ENCODE data around the gene RGS8. TPM values are rescaled to one million over a fixed set of nuclear protein-coding genes. Genes with fewer than 3 reads are reported as not detected.

The RGS8 gene
- total RNA-seq, 1 experiment from 2014 or later = not detected

DNA sequence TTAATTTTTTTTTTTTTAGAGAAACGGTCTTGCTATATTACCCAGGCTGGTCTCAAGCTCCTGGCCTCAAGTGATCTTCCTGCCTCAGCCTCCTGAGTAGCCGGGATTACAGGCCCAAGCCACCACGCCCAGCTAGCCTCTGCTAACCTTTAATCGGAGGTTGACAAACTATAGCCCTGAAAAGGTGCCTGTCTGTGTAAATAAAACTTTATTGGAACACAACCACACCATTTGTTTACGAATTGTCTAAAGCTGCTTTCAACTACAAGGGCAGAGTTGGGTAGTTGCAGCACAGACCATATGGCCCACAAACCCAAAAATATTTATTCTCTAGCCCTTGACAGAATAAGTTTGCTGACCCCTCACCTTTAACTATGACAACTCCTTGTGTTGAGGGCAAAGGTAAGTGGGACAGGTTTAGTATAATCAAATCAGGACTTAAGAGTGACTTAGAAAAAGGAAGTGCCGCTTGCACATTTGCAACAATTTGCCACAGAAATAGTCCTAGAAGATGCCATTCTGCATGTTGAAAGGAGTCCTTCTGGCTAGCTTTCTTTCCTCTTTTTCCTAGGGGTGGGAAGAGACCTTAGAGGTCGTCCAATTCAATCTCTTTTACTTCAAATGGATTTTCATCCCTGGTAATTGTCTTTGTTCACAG is 16.4 kb downstream of the RGS8 start:
- intact Hi-C loops (cut with micrococcal nuclease; ENCODE audit: unreplicated experiment) = no loop called here
- BruUV-seq (replicated peaks) = no TSS peak
- ChIA-PET CTCF (no interaction called here), POLR2A (ENCODE audit: unreplicated experiment) (no interaction called here)
- Histone ChIP-seq H4K20me1 (ENCODE audit: insufficient read depth) (no peaks in the 10 kb centered on the region), H3K27me3 (ENCODE audit: insufficient read depth, low read depth) (no peaks in the 10 kb centered on the region), H3K9me3 (ENCODE audit: insufficient read depth, low read depth) (no peaks in the 10 kb centered on the region), H3K4me1 (replicated peaks; ENCODE audit: insufficient read depth) (0 out of 2 replicates have a peak, but pooled peaks cover 4% of the 10 kb centered on the region), H3K36me3 (ENCODE audit: low read depth) (no peaks in the 10 kb centered on the region), H3K4me2 (no peak overlapping the region), H3K9me2 (ENCODE audit: insufficient read depth) (no peaks in the 10 kb centered on the region), H3K79me2 (ENCODE audit: low read depth) (no peaks in the 10 kb centered on the region), H3F3A (ENCODE audit: insufficient read depth, low read depth) (no peaks in the 10 kb centered on the region), H3K27ac (no peak overlapping the region), H3K4me3 (no peak overlapping the region), H2AFZ (0 out of 2 replicates have a peak overlapping the region, but pooled peaks have one; percentile 17)
- no peak for DNase-seq
- TF ChIP-seq, protein P1, sequence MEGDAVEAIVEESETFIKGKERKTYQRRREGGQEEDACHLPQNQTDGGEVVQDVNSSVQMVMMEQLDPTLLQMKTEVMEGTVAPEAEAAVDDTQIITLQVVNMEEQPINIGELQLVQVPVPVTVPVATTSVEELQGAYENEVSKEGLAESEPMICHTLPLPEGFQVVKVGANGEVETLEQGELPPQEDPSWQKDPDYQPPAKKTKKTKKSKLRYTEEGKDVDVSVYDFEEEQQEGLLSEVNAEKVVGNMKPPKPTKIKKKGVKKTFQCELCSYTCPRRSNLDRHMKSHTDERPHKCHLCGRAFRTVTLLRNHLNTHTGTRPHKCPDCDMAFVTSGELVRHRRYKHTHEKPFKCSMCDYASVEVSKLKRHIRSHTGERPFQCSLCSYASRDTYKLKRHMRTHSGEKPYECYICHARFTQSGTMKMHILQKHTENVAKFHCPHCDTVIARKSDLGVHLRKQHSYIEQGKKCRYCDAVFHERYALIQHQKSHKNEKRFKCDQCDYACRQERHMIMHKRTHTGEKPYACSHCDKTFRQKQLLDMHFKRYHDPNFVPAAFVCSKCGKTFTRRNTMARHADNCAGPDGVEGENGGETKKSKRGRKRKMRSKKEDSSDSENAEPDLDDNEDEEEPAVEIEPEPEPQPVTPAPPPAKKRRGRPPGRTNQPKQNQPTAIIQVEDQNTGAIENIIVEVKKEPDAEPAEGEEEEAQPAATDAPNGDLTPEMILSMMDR (conservative IDR thresholded peaks at IDR 0.05) = no peak
- TF ChIP-seq EZH2 (IDR thresholded peaks at IDR 0.05; ENCODE audit: low read depth) = no peak

DNA sequence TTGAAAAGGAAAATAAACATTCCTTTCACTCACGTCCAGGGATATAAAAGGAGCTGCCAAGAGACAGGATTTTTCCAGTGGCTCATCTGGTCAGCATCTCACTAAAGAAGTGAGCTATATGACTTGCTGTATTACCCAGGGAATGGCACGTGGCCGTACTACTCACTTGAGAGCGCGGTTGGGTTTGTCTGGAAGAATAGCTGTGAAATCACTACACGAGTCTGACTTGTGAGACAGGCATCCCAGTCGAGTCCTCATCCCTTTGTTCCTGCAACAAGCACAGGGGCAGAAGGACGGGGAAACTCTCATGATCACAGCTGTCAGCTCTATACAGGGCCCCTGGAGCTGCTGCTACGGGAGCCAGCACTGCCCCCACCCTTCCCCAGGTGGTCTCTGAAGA is 17.7 kb downstream of the RGS8 start:
- POLR2A ChIA-PET (ENCODE audit: unreplicated experiment) = no interaction called here
- no peak for TF ChIP-seq EZH2 (IDR thresholded peaks at IDR 0.05; ENCODE audit: low read depth)
- TF ChIP-seq, protein P1 (conservative IDR thresholded peaks at IDR 0.05) = no peak
- Histone ChIP-seq H3K36me3 (ENCODE audit: low read depth) (no peaks in the 10 kb centered on the region), H3K4me3 (no peak overlapping the region), H3K4me2 (no peak overlapping the region), H2AFZ (no peak overlapping the region), H4K20me1 (ENCODE audit: insufficient read depth) (no peaks in the 10 kb centered on the region), H3F3A (ENCODE audit: insufficient read depth, low read depth) (no peaks in the 10 kb centered on the region), H3K27ac (no peak overlapping the region), H3K27me3 (ENCODE audit: insufficient read depth, low read depth) (no peaks in the 10 kb centered on the region), H3K4me1 (replicated peaks; ENCODE audit: insufficient read depth) (0 out of 2 replicates have a peak, but pooled peaks cover 4% of the 10 kb centered on the region), H3K79me2 (ENCODE audit: low read depth) (no peaks in the 10 kb centered on the region), H3K9me2 (ENCODE audit: insufficient read depth) (no peaks in the 10 kb centered on the region), H3K9me3 (ENCODE audit: insufficient read depth, low read depth) (no peaks in the 10 kb centered on the region)
- intact Hi-C loops (cut with micrococcal nuclease; ENCODE audit: unreplicated experiment) = no loop called here
- CTCF ChIA-PET = no interaction called here
- BruUV-seq (replicated peaks) = no TSS peak
- no peak for DNase-seq

DNA sequence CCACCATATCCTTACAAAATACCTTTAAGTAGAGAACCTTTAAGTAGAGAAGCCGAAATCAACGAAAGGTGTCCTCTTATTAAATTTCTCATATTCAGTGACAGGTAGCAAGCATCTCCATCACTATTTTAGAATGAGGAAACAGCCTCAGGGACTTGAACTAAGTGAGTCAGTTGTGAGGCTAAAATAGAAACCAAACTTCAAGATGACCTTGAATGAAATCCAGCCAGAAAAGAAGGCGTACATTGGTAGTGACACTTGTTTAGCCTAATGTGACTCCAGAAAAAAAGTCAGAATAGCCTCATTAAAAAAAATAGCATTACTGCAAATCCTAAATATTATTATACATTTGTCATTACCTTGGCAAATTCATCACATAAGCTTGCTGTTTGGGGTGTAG is 20.1 kb downstream of the RGS8 start:
- Histone ChIP-seq H3K4me2 (no peak overlapping the region), H3K27ac (no peak overlapping the region), H3F3A (ENCODE audit: insufficient read depth, low read depth) (no peaks in the 10 kb centered on the region), H3K4me1 (replicated peaks; ENCODE audit: insufficient read depth) (0 out of 2 replicates have a peak, but pooled peaks cover 4% of the 10 kb centered on the region), H3K27me3 (ENCODE audit: insufficient read depth, low read depth) (no peaks in the 10 kb centered on the region), H3K4me3 (no peak overlapping the region), H4K20me1 (ENCODE audit: insufficient read depth) (no peaks in the 10 kb centered on the region), H3K79me2 (ENCODE audit: low read depth) (no peaks in the 10 kb centered on the region), H3K9me2 (ENCODE audit: insufficient read depth) (no peaks in the 10 kb centered on the region), H3K36me3 (ENCODE audit: low read depth) (no peaks in the 10 kb centered on the region), H2AFZ (no peak overlapping the region), H3K9me3 (ENCODE audit: insufficient read depth, low read depth) (no peaks in the 10 kb centered on the region)
- no peak for DNase-seq
- ChIA-PET CTCF (no interaction called here), POLR2A (ENCODE audit: unreplicated experiment) (no interaction called here)
- no peak for TF ChIP-seq EZH2 (IDR thresholded peaks at IDR 0.05; ENCODE audit: low read depth)
- TF ChIP-seq, protein P1 (conservative IDR thresholded peaks at IDR 0.05) = no peak
- intact Hi-C loops (cut with micrococcal nuclease; ENCODE audit: unreplicated experiment) = no loop called here
- no TSS peak for BruUV-seq (replicated peaks)
